GM18519 (cell line): ENCODE measurements around the gene NAV2.

Experiments used
- ATAC-seq: cut with Tn5 transposase; IDR thresholded peaks from one replicate; pipeline ENCODE4 v1.9.1; 2021; ENCODE audit warnings: mild to moderate bottlenecking, moderate library complexity; ENCODE audit not compliant: unreplicated experiment, low FRiP score

Gene NAV2

GRCh38 chr11:20042045-20042639, 329.5 kb downstream of the NAV2 start:
- no peak for ATAC-seq

GRCh38 chr11:20042811-20043341, 330.2 kb downstream of the NAV2 start:
- ATAC-seq, result no peak

- ATAC-seq, result no peak
Measured at GRCh38 chr11:20043992-20044391, 331.4 kb downstream of the NAV2 start.

- no peak for ATAC-seq
Measured at GRCh38 chr11:20045098-20045688, 332.6 kb downstream of the NAV2 start.

- ATAC-seq, result no peak
Measured at GRCh38 chr11:20046416-20046815, 333.8 kb downstream of the NAV2 start.

GRCh38 chr11:20047006-20047768, 334.6 kb downstream of the NAV2 start:
- no peak for ATAC-seq

GRCh38 chr11:20047769-20048154, 335.1 kb downstream of the NAV2 start:
- ATAC-seq, result no peak

GRCh38 chr11:20048246-20048645, 335.6 kb downstream of the NAV2 start:
- no peak for ATAC-seq

GRCh38 chr11:20048707-20049106, 336.1 kb downstream of the NAV2 start:
- ATAC-seq, result no peak

- ATAC-seq, result no peak
Measured at GRCh38 chr11:20049231-20049630, 336.6 kb downstream of the NAV2 start.

GRCh38 chr11:20050048-20050447, 337.4 kb downstream of the NAV2 start:
- no peak for ATAC-seq

GRCh38 chr11:20050551-20051333, 338.1 kb downstream of the NAV2 start:
- ATAC-seq, result no peak

GRCh38 chr11:20051469-20052399, 339.1 kb downstream of the NAV2 start:
- ATAC-seq, result no peak

GRCh38 chr11:20053572-20053971, 340.9 kb downstream of the NAV2 start:
- ATAC-seq, result no peak

- ATAC-seq, result no peak
Measured at GRCh38 chr11:20054584-20054983, 341.9 kb downstream of the NAV2 start.

GRCh38 chr11:20055312-20055711, 342.7 kb downstream of the NAV2 start:
- no peak for ATAC-seq

GRCh38 chr11:20056109-20056949, 343.7 kb downstream of the NAV2 start:
- no peak for ATAC-seq

GRCh38 chr11:20056950-20057943, 344.6 kb downstream of the NAV2 start:
- no peak for ATAC-seq
